Measurements from ENCODE around the gene EEIG1. TPM values are rescaled to one million over a fixed set of nuclear protein-coding genes. Genes with fewer than 3 reads are reported as not detected.

EEIG1 gene
- total RNA-seq, 2 donors from 2014 or later: 157 to 175 TPM

DNA sequence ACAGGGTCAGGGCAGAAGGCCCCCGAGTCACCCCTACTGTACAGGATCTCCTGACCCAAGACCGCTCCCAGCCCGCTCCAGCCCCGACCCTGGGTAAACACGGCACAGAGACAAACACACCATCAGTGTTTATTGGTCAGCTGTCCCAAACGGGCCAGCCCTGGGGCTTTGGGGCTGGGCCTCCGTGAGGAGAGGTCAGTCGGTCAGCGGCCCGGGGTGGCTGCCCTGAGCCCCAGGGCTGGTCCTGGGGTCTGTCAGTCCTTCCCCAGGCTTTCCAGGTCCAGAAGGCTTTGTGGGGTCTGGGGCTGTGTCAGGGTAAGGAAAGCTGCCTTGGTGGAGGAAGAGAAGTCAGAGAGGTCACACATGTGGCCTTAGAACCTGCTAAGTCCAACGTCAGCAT, 45.8 kb downstream of the EEIG1 start:
- intact Hi-C loops (cut with DNase I, micrococcal nuclease): no loop called here
- no peak for DNase-seq
- ATAC-seq: no peak

DNA sequence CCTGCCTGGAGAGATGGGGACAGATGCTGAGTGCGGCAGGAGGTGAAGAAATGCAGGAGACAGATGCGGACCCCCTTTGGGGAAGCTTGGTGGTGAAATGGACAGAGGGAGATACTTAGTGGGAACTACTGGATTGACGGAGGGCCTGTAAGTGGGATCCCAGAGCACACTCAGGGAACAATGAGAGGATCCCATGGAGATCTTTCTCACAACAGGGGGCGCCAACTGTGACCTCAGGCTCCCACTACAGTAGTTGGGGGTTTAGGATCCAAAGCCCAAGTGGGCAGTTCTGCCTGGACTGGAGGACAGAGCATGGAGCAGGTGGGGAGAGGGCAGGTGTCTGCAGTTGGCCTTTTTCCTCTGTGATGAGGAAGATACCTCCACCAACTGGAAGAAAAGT, 46.5 kb downstream of the EEIG1 start:
- DNase-seq: no peak
- intact Hi-C loops (cut with DNase I, micrococcal nuclease): no loop called here

DNA sequence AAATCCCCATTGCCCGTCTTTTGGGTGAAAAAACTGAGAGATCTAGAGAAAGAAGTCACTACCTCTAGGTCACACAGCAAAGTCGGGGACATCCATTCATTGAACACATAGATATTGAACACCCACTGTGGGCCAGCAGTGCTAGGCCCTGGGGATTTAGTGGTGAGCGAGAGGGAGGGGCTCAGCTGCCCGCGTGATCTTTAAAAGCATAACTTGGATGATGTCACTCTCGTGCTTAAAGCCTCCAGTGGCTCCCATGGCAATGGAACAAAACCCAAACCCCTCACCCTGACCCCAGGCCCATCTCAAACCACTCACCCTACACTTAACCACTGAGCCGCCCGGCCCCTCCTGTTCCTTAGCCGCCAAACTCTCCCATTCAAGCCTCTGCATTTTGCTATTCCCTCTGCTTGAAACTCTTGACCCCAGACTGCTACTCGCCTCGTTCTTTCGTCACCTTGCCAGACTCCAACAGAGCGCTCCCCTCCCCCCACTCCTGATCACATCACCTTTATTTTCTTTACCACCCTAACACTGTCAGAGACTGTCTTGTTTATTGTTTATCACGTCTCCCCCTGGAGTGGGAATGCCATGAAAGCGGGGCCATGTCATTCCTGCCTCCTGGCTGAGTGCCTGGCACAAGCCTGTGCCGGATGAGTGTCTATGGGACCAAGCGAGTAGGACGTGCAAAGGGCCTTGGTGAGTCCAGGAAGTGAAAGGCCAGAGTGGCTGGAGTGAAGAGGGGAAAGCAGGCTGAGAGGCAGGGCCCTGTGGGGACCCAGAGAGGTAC, 49.5 kb downstream of the EEIG1 start:
- intact Hi-C loops (cut with DNase I, micrococcal nuclease): no loop called here
- DNase-seq (no peak), ATAC-seq (no peak)

More for the DNA sequence above, 46.5 kb downstream of the EEIG1 start:
- no peak for ATAC-seq

Other genes with a start within 250 kb of the EEIG1 start
- gene TOR2A, start 245.7 kb downstream of the EEIG1 start, total RNA-seq: 10 to 100 TPM; 32.0 to 32.7 TPM
- 1 to 10 TPM; 2.8 to 3.1 TPM for gene SH2D3C, start 202.3 kb downstream of the EEIG1 start, total RNA-seq
- gene CDK9, start 195.0 kb downstream of the EEIG1 start, total RNA-seq: 10 to 100 TPM; 70.4 to 87.4 TPM
- gene FPGS, start 178.1 kb downstream of the EEIG1 start, total RNA-seq: 10 to 100 TPM; 31.4 to 47.0 TPM
- gene ENG, start 126.3 kb downstream of the EEIG1 start, total RNA-seq: 10 to 100 TPM; 15.1 to 26.5 TPM
- gene AK1, start 103.3 kb downstream of the EEIG1 start, total RNA-seq: 100 to 1,000 TPM; 114 to 141 TPM
- gene ST6GALNAC6, start 81.4 kb downstream of the EEIG1 start, total RNA-seq: 100 to 1,000 TPM; 222 to 302 TPM
- gene ST6GALNAC4, start 63.9 kb downstream of the EEIG1 start, total RNA-seq: 10 to 100 TPM; 37.5 to 46.9 TPM
- 1 to 10 TPM; 1.3 to 1.9 TPM for gene PIP5KL1, start 50.2 kb downstream of the EEIG1 start, total RNA-seq
- gene DPM2, start 43.1 kb downstream of the EEIG1 start, total RNA-seq: 10 to 100 TPM; 25.1 to 28.6 TPM
- gene NAIF1, start 86.3 kb upstream of the EEIG1 start, total RNA-seq: 10 to 100 TPM in 1 of 2 donors, 1 to 10 TPM in 1; 10.0 to 10.5 TPM
- gene SLC25A25, start 87.2 kb upstream of the EEIG1 start, total RNA-seq: 10 to 100 TPM; 20.5 to 26.2 TPM
- 100 to 1,000 TPM in 1 of 2 donors, 10 to 100 TPM in 1; 84.2 to 113 TPM for gene PTGES2, start 146.7 kb upstream of the EEIG1 start, total RNA-seq
- gene LCN2, start 168.5 kb upstream of the EEIG1 start, total RNA-seq: 100 to 1,000 TPM in 1 of 2 donors, 10 to 100 TPM in 1; 12.3 to 358 TPM
- gene BBLN, start 179.3 kb upstream of the EEIG1 start, total RNA-seq: 10 to 100 TPM; 35.6 to 50.5 TPM
- gene CIZ1, start 210.6 kb upstream of the EEIG1 start, total RNA-seq: 100 to 1,000 TPM in 1 of 2 donors, 10 to 100 TPM in 1; 88.9 to 103 TPM
- gene DNM1, start 222.4 kb upstream of the EEIG1 start, total RNA-seq: 1 to 10 TPM; 3.8 to 7.8 TPM

Measured in left colon (tissue), 2 donors.